CD14-positive monocyte (primary cell): ENCODE data around the gene IL1RAPL1. TPM values are rescaled to one million over a fixed set of nuclear protein-coding genes. Genes with fewer than 3 reads are reported as not detected.

Source experiments
- DNase-seq, 3 donors: peaks; one replicate each; pipeline ENCODE4 v3.0.0-alpha.2; 2011 to 2022
- H2AFZ ChIP-seq: 2 replicates; pipeline ENCODE4 v1.6.0; 2012; ENCODE audit warnings: mild to moderate bottlenecking, low read depth, low read length, inconsistent platforms; ENCODE audit not compliant: insufficient read depth, poor library complexity, severe bottlenecking
- H3K27ac ChIP-seq, 2 donors: 1 replicate in 1 of 2; 2 replicates in 1 of 2; pipeline ENCODE4 v1.5.1; 2012 to 2013; ENCODE audit warnings: low read length in 2 of 2, control low read depth in 1 of 2, inconsistent platforms in 1 of 2, low read depth in 1 of 2, mild to moderate bottlenecking in 1 of 2
- H3K27me3 ChIP-seq, 2 donors: one replicate each; pipeline versions ENCODE4 v1.6.0 to v1.6.1; 2011 to 2013; ENCODE audit warnings: low read length in 2 of 2; ENCODE audit not compliant: control insufficient read depth in 2 of 2, insufficient read depth in 2 of 2
- H3K36me3 ChIP-seq, 2 donors: replicated peaks in 1 of 2; 1 replicate in 1 of 2; 2 replicates in 1 of 2; pipeline versions ENCODE4 v1.5.1 to v1.6.1; 2012 to 2013; ENCODE audit warnings: low read length in 2 of 2, control low read depth in 1 of 2, inconsistent platforms in 1 of 2, mild to moderate bottlenecking in 1 of 2; ENCODE audit not compliant: insufficient read depth in 2 of 2, control insufficient read depth in 1 of 2
- H3K4me1 ChIP-seq, 2 donors: 1 replicate in 1 of 2; 2 replicates in 1 of 2; pipeline versions ENCODE4 v1.5.1 to v1.6.1; 2012 to 2013; ENCODE audit warnings: low read length in 2 of 2, control low read depth in 1 of 2, inconsistent platforms in 1 of 2, mild to moderate bottlenecking in 1 of 2, moderate library complexity in 1 of 2; ENCODE audit not compliant: insufficient read depth in 2 of 2, control insufficient read depth in 1 of 2
- H3K4me2 ChIP-seq: replicated peaks from 2 replicates; pipeline ENCODE3; 2012; ENCODE audit warnings: low read length, moderate library complexity, mild to moderate bottlenecking; ENCODE audit not compliant: poor library complexity, severe bottlenecking; ENCODE audit errors: extremely low read depth
- H3K4me3 ChIP-seq, 3 experiments: fragments of 200-600 bp in 1 of 3; sonication (generic) in 1 of 3; replicated peaks in 1 of 3; 1 replicate in 2 of 3; 2 replicates in 1 of 3; pipeline ENCODE4 v1.5.1; 2011 to 2013; ENCODE audit warnings: low read length in 3 of 3, mild to moderate bottlenecking in 3 of 3, control low read depth in 2 of 3, low read depth in 2 of 3, inconsistent platforms in 1 of 3, moderate library complexity in 1 of 3
- H3K79me2 ChIP-seq: 2 replicates; pipeline ENCODE4 v1.6.0; 2012; ENCODE audit warnings: mild to moderate bottlenecking, control low read depth, inconsistent platforms, low read length, moderate library complexity; ENCODE audit not compliant: insufficient read depth
- H3K9ac ChIP-seq: 2 replicates; pipeline ENCODE4 v1.6.0; 2017; ENCODE audit warnings: low read length, mild to moderate bottlenecking; ENCODE audit not compliant: insufficient read depth, poor library complexity, severe bottlenecking
- H3K9me3 ChIP-seq, 2 donors: replicated peaks in 1 of 2; 1 replicate in 1 of 2; 2 replicates in 1 of 2; pipeline versions ENCODE4 v1.5.1 to v1.6.1; 2012 to 2013; ENCODE audit warnings: low read length in 2 of 2, control low read depth in 1 of 2; ENCODE audit not compliant: control insufficient read depth in 1 of 2, insufficient read depth in 1 of 2
- H4K20me1 ChIP-seq: 2 replicates; pipeline ENCODE4 v1.6.0; 2012; ENCODE audit warnings: mild to moderate bottlenecking, low read length, control low read depth, moderate library complexity; ENCODE audit not compliant: insufficient read depth
- H3K27ac Mint-ChIP-seq, 7 donors: one replicate each; pipeline ENCODE4 v1.8.0; 2020; ENCODE audit warnings: mild to moderate bottlenecking in 7 of 7, mixed read lengths in 7 of 7, moderate library complexity in 6 of 7, inconsistent platforms in 2 of 7
- H3K27me3 Mint-ChIP-seq, 3 donors: one replicate each; pipeline ENCODE4 v1.8.0; 2021 to 2022; ENCODE audit warnings: low read depth in 3 of 3, mild to moderate bottlenecking in 3 of 3, mixed read lengths in 3 of 3, moderate library complexity in 3 of 3, inconsistent platforms in 1 of 3
- H3K36me3 Mint-ChIP-seq, 2 donors: one replicate each; pipeline ENCODE4 v1.8.0; 2020; ENCODE audit warnings: mixed read lengths in 2 of 2, inconsistent platforms in 1 of 2, mild to moderate bottlenecking in 1 of 2
- H3K4me1 Mint-ChIP-seq: one replicate; pipeline ENCODE4 v1.8.0; 2020; ENCODE audit warnings: mild to moderate bottlenecking, mixed read lengths
- H3K4me3 Mint-ChIP-seq, 2 donors: one replicate each; pipeline ENCODE4 v1.8.0; 2020; ENCODE audit warnings: mild to moderate bottlenecking in 2 of 2, mixed read lengths in 2 of 2, moderate library complexity in 1 of 2
- H3K9me3 Mint-ChIP-seq, 7 donors: one replicate each; pipeline ENCODE4 v1.8.0; 2020 to 2022; ENCODE audit warnings: mixed read lengths in 7 of 7, mild to moderate bottlenecking in 6 of 7, moderate library complexity in 6 of 7, inconsistent platforms in 2 of 7
- WGBS: methylation state at CpG from one replicate; pipeline ENCODE4 v1.1.5; 2013; ENCODE audit warnings: missing lambda C conversion rate; ENCODE audit not compliant: insufficient coverage; 5-methylcytosine and 5-hydroxymethylcytosine counted together
- intact Hi-C, 2 donors: fragments of 100-400 bp; cut with micrococcal nuclease; formaldehyde crosslinking; loops; one replicate each; pipeline versions ENCODE4 v1.15.0 to v1.15.1; 2023
- polyA plus RNA-seq, 3 donors: library from polyadenylated mRNA; depleted of rRNA in 1 of 3; unstranded in 2 of 3; stranded (reverse) in 1 of 3; fragments of 300-500 nt in 2 of 3; fragments of >200 nt in 1 of 3; fragmentation: Illumina TruSeq in 2 of 3; gene quantifications; 1 replicate in 2 of 3; 2 replicates in 1 of 3; pipeline ENCODE4 v1.2.3, GENCODE V29; 2012 to 2021
- TF ChIP-seq, protein P1 (sequence below): fragments of 200-600 bp; IDR thresholded peaks from one replicate; pipeline ENCODE4 v1.8.0; 2022; ENCODE audit warnings: antibody characterized with exemption, mild to moderate bottlenecking

IL1RAPL1 gene
- polyA plus RNA-seq, 3 donors: not detected

DNA sequence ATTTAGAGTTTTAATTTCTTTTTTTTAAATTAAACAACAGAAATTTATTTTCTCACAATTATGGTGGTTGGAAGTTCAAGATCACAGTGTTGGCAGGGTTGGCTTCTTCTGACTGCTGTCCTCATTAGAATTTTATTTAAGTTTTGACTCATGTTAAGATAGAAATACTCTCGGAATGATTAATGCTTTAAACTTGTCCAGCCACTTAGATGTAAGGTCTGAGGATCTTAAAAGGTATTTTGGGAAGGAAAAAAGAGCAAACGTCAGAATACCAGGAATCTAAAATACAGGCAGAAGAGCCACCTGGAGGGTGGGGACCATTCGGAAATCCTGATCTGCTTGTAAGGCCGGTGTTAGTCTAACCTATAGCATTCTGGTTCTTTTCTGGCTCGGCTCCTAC, 1205.1 kb downstream of the IL1RAPL1 start:
- H3K36me3 Mint-ChIP-seq: no peaks in the 10 kb centered on the region
- Histone ChIP-seq H3K9me3 (no peaks in the 10 kb centered on the region), H3K4me3 (no peak overlapping the region), H3K4me2 (no peak overlapping the region), H3K27me3 (no peaks in the 10 kb centered on the region), H3K79me2 (no peaks in the 10 kb centered on the region), H3K36me3 (no peaks in the 10 kb centered on the region), H2AFZ (no peak overlapping the region), H3K27ac (no peak overlapping the region), H4K20me1 (no peaks in the 10 kb centered on the region), H3K9ac (no peak overlapping the region), H3K4me1 (no peaks in the 10 kb centered on the region)
- H3K4me3 Mint-ChIP-seq: no peak overlapping the region
- peaks cover 0 to 6% (median 0%) of the 10 kb centered on the region in 7 donors for H3K9me3 Mint-ChIP-seq
- intact Hi-C loops: no loop called here
- H3K27ac Mint-ChIP-seq: no peak overlapping the region
- 100% methylated on average over 1 of the region's 5 CpGs for WGBS
- DNase-seq: no peak
- TF ChIP-seq, protein P1, sequence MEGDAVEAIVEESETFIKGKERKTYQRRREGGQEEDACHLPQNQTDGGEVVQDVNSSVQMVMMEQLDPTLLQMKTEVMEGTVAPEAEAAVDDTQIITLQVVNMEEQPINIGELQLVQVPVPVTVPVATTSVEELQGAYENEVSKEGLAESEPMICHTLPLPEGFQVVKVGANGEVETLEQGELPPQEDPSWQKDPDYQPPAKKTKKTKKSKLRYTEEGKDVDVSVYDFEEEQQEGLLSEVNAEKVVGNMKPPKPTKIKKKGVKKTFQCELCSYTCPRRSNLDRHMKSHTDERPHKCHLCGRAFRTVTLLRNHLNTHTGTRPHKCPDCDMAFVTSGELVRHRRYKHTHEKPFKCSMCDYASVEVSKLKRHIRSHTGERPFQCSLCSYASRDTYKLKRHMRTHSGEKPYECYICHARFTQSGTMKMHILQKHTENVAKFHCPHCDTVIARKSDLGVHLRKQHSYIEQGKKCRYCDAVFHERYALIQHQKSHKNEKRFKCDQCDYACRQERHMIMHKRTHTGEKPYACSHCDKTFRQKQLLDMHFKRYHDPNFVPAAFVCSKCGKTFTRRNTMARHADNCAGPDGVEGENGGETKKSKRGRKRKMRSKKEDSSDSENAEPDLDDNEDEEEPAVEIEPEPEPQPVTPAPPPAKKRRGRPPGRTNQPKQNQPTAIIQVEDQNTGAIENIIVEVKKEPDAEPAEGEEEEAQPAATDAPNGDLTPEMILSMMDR: no peak
- peaks cover 0 to 3% (median 0%) of the 10 kb centered on the region in 3 donors for H3K27me3 Mint-ChIP-seq
- no peaks in the 10 kb centered on the region for H3K4me1 Mint-ChIP-seq

GRCh38 chrX:29797156-29797555, 1209.9 kb downstream of the IL1RAPL1 start:
- intact Hi-C loops: no loop called here
- TF ChIP-seq, protein P1: no peak
- H3K27me3 Mint-ChIP-seq: peaks cover 0 to 1% (median 0%) of the 10 kb centered on the region in 3 donors
- H3K79me2 ChIP-seq: no peaks in the 10 kb centered on the region
- H3K36me3 ChIP-seq: no peaks in the 10 kb centered on the region
- H3K9ac ChIP-seq: no peak overlapping the region
- no peak for DNase-seq
- H3K9me3 ChIP-seq: no peaks in the 10 kb centered on the region
- no peak overlapping the region for H3K4me3 ChIP-seq
- no peaks in the 10 kb centered on the region for H4K20me1 ChIP-seq
- no CpG with 5 or more reads among the region's 2 CpGs for WGBS
- no peak overlapping the region for H3K27ac Mint-ChIP-seq
- H3K27ac ChIP-seq: no peak overlapping the region
- peaks cover 0 to 2% (median 0%) of the 10 kb centered on the region in 7 donors for H3K9me3 Mint-ChIP-seq
- no peaks in the 10 kb centered on the region for H3K4me1 ChIP-seq
- no peak overlapping the region for H2AFZ ChIP-seq
- no peaks in the 10 kb centered on the region for H3K36me3 Mint-ChIP-seq
- H3K27me3 ChIP-seq: no peaks in the 10 kb centered on the region
- H3K4me3 Mint-ChIP-seq: no peak overlapping the region
- no peaks in the 10 kb centered on the region for H3K4me1 Mint-ChIP-seq
- no peak overlapping the region for H3K4me2 ChIP-seq
